ENCODE results near the gene PSAPL1. TPM values are rescaled to one million over a fixed set of nuclear protein-coding genes. Genes with fewer than 3 reads are reported as not detected.

The PSAPL1 gene
- total RNA-seq, 4 donors from 2014 or later = not detected

DNA sequence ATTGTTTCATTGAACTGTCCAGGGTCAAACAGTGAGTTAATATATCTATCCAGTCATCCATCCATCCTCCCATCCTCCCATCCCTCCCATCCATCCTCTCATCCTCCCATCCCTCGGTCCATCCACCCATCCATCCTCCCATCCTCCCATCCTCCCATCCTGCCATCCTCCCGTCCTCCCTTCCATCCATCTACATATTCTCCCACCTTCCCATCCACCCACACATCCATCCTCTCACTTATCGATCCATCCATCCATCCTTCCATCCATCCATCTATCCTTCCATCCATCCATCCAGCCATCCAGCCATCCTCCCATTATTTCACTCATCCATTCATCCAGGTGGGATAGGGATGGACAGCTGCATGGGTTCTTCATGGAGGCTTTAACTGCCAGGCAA, 35.4 kb upstream of the PSAPL1 start:
- no peaks in the 10 kb centered on the region for H3K9me3 ChIP-seq
- TF ChIP-seq, protein P1, sequence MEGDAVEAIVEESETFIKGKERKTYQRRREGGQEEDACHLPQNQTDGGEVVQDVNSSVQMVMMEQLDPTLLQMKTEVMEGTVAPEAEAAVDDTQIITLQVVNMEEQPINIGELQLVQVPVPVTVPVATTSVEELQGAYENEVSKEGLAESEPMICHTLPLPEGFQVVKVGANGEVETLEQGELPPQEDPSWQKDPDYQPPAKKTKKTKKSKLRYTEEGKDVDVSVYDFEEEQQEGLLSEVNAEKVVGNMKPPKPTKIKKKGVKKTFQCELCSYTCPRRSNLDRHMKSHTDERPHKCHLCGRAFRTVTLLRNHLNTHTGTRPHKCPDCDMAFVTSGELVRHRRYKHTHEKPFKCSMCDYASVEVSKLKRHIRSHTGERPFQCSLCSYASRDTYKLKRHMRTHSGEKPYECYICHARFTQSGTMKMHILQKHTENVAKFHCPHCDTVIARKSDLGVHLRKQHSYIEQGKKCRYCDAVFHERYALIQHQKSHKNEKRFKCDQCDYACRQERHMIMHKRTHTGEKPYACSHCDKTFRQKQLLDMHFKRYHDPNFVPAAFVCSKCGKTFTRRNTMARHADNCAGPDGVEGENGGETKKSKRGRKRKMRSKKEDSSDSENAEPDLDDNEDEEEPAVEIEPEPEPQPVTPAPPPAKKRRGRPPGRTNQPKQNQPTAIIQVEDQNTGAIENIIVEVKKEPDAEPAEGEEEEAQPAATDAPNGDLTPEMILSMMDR (IDR thresholded peaks at IDR 0.05) = no peak
- TF ChIP-seq POLR2A (IDR thresholded peaks at IDR 0.05) = no peak
- H3K36me3 ChIP-seq = no peaks in the 10 kb centered on the region
- no peak for DNase-seq
- H3K4me3 ChIP-seq (replicated peaks in 1 of 3) = no peak overlapping the region
- H3K27me3 ChIP-seq = no peaks in the 10 kb centered on the region
- peaks cover 4 to 13% of the 10 kb centered on the region in 2 donors for H3K4me1 ChIP-seq
- no peak overlapping the region for H3K27ac ChIP-seq
- intact Hi-C loops (cut with DNase I) = no loop called here
- WGBS, 2 donors = 92 to 96% methylated on average over 3 of the region's 3 CpGs

DNA sequence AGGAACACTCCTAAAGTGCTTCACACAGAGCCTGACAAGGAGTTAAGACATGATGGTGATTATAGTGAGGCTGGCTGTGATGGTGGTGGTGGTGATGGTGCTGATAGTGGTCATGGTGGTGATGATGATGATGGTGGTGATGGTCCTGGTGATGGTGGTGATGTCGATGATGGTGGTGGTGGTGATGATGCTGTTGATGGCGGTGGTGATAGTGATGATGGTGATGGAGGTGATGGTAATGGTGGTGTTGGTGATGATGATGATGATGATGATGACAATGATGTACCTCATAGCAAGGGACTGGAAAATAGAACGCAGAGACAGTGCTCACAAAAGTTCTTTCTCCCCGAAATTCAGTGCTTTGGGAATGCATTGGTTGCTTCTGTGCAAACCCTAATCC, 34.3 kb upstream of the PSAPL1 start:
- Histone ChIP-seq H3K36me3 (no peaks in the 10 kb centered on the region), H3K9me3 (no peaks in the 10 kb centered on the region), H3K4me1 (peaks cover 4 to 13% of the 10 kb centered on the region in 2 donors), H3K27ac (no peak overlapping the region), H3K4me3 (replicated peaks in 1 of 3) (no peak overlapping the region), H3K27me3 (no peaks in the 10 kb centered on the region)
- TF ChIP-seq, protein P1 (IDR thresholded peaks at IDR 0.05) = no peak
- no peak for TF ChIP-seq POLR2A (IDR thresholded peaks at IDR 0.05)
- intact Hi-C loops (cut with DNase I) = no loop called here
- WGBS, 2 donors = 92 to 94% methylated on average over 4 of the region's 4 CpGs
- no peak for DNase-seq

DNA sequence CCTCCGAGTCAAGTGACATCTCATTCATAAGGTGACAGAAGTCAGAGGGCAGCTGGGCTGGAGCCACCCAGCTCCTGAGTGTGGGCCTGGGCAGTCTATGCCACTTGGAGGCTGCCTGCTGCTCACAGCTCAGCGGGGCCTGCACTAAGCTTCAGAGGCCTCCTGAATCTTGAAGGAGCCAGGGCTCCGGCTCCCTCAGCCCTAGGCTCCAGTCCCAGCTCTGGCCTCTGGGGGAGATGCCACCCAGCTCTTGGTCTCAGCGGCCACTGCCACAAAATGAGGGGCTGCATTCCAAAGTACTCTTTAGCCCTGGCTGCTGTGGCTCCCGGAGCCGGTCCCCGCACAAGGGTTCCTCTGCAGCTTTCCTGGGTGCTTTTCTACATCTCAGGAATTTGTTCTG, 32.7 kb upstream of the PSAPL1 start:
- TF ChIP-seq POLR2A (IDR thresholded peaks at IDR 0.05) = no peak
- TF ChIP-seq, protein P1 (IDR thresholded peaks at IDR 0.05) = no peak

DNA sequence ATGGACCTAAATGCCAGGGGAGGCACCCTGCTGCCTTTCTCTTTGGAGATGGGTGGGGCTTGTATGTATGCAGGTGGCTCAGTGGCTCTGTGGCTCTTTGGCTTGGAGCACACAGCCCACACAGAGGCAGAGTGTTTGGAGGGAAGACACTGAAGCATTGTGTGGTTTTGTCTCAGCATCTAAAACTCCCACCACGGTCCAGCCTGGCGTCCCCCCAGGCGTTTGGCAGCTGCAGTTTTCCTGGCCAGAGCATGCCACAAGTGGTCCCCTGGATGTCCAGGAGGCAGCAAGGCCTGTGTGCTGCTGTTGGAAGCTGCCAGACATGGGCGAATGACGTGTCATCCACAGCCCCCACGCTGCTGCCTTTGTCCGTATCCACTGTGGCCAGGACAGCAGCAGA, 32.2 kb upstream of the PSAPL1 start:
- 83 to 90% methylated on average over 4 to 7 of the region's 7 CpGs for WGBS, 2 donors
- Histone ChIP-seq H3K4me1 (peaks cover 4 to 13% of the 10 kb centered on the region in 2 donors), H3K36me3 (no peaks in the 10 kb centered on the region), H3K4me3 (replicated peaks in 1 of 3) (no peak overlapping the region), H3K27me3 (no peaks in the 10 kb centered on the region), H3K27ac (no peak overlapping the region), H3K9me3 (no peaks in the 10 kb centered on the region)
- intact Hi-C loops (cut with DNase I) = no loop called here
- no peak for TF ChIP-seq POLR2A (IDR thresholded peaks at IDR 0.05)
- TF ChIP-seq, protein P1 (IDR thresholded peaks at IDR 0.05) = no peak
- DNase-seq = no peak

More for the DNA sequence above, 32.7 kb upstream of the PSAPL1 start:
- no peaks in the 10 kb centered on the region for H3K9me3 ChIP-seq
- WGBS, 2 donors = 88 to 98% methylated on average over 5 to 6 of the region's 7 CpGs
- H3K27me3 ChIP-seq = no peaks in the 10 kb centered on the region
- H3K36me3 ChIP-seq = no peaks in the 10 kb centered on the region
- intact Hi-C loops (cut with DNase I) = no loop called here
- H3K4me3 ChIP-seq (replicated peaks in 1 of 3) = no peak overlapping the region
- no peak for DNase-seq
- H3K27ac ChIP-seq = no peak overlapping the region
- peaks cover 4 to 13% of the 10 kb centered on the region in 2 donors for H3K4me1 ChIP-seq

DNA sequence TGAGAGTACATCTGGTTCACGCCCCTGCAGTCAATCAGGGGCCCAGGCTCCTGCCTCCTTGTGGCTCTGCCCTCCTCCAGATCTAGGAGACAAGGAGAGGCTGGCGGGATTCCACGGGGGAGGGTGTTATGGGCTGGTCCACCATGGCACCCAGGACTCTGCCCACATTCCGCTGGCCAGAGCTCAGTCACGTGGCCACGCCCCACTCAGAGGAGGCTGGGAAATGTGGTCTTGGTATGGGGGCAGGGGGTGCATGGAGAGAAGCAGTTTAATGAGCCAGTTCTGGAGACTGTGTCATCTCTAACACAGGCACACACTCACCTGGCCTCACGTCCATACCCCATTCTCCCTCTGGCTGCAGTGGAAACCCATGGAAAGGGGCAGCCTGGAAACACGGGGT, 31.5 kb upstream of the PSAPL1 start:
- peak in 1 of 2 donors; percentile 24 for DNase-seq
- TF ChIP-seq, protein P1 (IDR thresholded peaks at IDR 0.05) = no peak
- no peak for TF ChIP-seq POLR2A (IDR thresholded peaks at IDR 0.05)
- intact Hi-C loops (cut with DNase I) = no loop called here
- Histone ChIP-seq H3K9me3 (no peaks in the 10 kb centered on the region), H3K27ac (no peak overlapping the region), H3K27me3 (no peaks in the 10 kb centered on the region), H3K4me1 (peaks cover 4 to 13% of the 10 kb centered on the region in 2 donors), H3K4me3 (replicated peaks in 1 of 3) (no peak overlapping the region), H3K36me3 (no peaks in the 10 kb centered on the region)
- 78 to 92% methylated on average over 5 to 7 of the region's 8 CpGs for WGBS, 2 donors
